Activated CD8-positive, alpha-beta memory T cell treated with anti-CD3 and anti-CD28 coated beads for 24 hours (primary cell): ENCODE measurements around the gene AFG3L2.

Experiments
- DNase-seq: peaks from one replicate; pipeline ENCODE4 v3.0.0-alpha.2; 2020

The AFG3L2 gene

GRCh38 chr18:12299862-12300261 lies 77.2 kb downstream of the AFG3L2 start:
- no peak for DNase-seq

DNA sequence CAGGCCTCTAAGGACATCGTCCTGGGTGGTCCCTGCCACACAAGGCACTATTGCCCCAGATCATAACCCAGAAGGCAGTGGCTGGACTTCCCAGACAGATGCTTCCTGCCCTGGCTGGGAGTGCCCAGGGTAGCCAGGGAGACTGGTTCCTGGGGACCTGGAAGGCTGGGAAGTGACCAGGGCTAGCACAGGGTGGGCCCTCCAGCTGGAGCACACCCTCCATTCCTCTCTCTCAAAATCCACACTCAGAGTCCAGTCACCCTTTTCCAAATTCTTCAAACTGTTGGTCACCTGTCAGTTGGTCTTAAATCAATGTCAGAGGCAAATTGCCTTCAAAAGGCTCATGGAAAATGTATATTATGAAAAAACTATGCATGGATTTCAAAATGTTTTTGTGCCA lies 80.6 kb downstream of the AFG3L2 start:
- DNase-seq, result no peak

- DNase-seq, result no peak
These were observed 81.0 kb downstream of the AFG3L2 start for GRCh38 chr18:12296087-12296403.

GRCh38 chr18:12295389-12296086 lies 81.5 kb downstream of the AFG3L2 start:
- no peak for DNase-seq

DNA sequence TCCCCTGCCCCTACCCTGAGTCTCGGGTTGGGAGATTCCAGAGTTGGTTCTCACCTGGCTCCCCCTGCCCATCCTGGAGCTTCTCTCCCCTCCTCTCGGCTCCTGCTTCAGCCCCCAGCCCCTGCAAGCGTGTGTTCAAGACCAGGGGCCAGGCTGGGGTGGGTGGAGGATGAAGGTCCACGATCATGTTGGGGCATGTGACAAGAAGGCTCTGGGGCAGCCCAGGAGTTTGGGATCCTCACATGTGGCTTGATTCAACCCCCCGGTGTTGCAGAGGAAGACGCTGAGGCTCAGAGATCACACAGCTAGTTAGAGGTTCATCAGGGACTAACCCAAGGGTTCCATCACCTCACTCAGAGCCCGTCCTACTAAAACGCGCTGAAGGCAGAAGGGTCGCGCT lies 83.2 kb downstream of the AFG3L2 start:
- no peak for DNase-seq

- no peak for DNase-seq
These were observed 85.3 kb downstream of the AFG3L2 start for GRCh38 chr18:12291690-12292089.

DNA sequence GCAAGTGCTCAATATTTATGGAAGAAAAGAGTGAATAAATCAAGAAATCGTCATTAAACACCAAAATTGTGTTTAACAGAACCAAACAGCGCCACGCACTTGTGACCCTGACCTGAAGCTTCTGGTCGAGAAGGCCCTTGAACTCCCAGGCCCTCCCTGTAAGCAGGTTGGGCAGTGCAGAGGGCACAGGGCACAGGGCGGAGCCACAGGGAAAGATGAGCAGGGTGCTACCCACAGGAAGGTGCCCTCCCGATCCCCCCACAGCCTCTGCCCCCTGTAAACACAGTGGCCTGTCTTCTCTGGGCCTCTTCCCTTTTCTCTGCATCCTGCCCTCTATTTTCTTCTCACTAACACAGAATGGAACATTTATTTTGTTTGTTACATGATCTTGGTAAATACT lies 85.9 kb downstream of the AFG3L2 start:
- DNase-seq, result no peak

DNA sequence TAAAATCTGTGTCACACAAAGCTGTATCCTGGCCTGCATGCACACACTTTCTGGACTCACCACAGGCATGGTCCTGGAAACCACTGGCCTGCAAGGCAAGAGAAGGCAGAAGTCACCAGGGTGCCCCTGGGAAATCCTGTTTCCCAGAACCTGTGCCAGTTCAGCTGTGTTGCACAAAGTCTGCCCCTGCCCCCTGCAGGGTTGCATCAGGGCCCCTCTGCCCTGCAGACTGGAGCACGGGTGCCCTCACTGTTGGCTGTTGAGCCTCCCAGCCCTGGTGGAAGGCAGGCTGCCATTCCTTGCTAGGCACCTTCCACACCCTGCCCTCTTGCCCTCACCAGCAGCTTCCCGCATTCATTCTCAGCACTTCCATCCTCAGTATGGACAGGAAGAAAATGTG lies 86.9 kb downstream of the AFG3L2 start:
- DNase-seq, result no peak

- DNase-seq, result no peak
These were observed 88.6 kb downstream of the AFG3L2 start for GRCh38 chr18:12288403-12288755.

DNA sequence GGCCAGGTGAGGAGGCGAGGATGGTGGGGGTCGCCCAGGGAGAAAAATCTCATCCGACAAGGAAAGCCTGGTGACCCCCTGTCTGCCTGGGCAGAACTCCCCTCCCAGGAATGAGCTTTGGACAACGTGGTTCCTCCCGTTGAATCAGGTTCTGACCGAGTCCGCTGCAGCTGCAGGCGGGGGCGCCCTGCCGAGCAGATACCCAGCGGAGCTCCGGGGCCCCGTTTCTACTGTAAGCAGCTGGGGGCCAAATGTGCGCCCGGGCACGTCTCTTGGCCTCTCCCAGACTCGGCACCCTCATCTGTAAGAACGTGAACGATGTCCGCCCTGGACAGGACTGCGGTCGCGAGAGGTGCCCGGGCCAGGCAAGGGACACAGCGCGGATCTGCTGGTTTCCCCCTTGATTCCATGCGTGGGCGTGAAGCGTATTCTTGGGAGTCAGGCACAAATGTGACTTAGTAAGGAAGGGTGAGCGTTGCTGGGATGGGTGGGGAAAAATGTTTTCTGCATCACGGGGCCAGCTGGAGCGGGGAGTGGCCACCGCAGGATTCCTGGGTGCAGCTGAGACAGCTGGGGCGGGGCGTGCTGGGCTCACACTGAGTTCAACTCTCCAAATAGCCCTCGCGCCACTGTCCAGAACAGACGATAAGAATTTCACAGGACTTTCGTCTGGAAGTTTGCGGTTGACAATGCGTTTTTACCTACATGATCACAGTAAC lies 89.2 kb downstream of the AFG3L2 start:
- no peak for DNase-seq

DNA sequence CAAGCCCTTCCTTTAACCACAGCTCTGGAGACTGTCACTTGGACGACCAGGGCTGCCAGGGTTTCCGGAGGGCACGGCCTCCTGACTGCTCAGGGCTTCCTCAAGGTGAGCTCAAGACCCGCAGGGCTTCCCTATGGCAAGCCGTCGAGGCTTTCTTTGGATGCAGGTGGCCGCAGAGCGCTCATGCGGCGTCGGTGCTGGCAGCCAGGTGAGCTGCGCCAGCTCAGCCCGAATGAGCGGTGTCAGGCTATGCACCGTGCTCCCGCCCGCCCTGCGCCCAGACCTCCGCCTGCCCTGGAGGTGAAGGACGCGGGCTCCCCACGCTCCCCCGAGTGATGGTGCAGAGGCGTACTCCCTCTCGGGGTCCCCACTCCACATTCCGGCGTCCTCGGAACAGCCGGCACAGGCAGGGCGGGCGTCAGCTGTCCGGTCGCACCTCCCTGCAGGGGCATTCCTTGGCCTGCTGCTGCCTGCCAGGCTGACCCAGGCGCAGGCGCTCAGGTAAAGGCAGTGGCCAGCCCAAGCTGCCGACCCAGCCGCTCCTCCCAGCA lies 89.8 kb downstream of the AFG3L2 start:
- no peak for DNase-seq

DNA sequence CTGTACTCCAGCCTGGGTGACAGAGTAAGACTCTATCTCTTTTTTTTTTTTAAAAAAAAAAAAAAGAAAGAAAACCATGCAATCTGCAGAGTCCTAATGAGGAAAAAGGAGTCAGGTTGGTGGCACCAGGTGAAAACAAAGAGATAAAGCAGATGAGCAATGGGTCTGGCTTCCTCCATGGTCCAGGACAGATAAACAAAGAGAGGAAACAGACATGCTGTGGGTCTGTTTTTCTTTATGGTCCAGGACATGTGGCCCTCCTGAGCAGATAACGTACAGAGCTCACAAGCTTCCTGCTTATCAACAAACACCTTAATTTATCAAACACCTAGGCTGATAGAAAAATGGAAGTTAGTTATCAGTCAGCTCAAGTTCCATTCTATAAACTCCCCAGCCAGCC lies 93.4 kb downstream of the AFG3L2 start:
- no peak for DNase-seq

DNA sequence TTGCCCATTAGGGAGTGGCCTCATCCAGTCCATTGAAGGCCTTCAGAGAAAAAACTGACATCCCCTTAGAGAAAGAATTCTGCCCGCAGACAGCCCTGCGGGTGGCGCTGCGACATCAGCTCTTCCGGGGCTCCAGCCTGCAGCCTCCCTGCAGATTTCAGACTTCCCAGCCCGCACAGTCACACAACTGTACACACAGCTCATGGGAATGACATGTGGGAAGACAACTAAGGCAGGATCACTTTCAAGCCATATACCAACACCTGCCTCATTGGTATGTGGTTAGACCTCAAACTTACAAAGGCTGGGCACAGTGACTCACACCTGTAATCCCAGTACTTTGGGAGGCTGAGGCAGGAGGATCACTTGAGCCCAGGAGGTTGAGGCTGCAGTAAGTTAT lies 93.8 kb downstream of the AFG3L2 start:
- no peak for DNase-seq

GRCh38 chr18:12282442-12283039 lies 94.5 kb downstream of the AFG3L2 start:
- no peak for DNase-seq

DNA sequence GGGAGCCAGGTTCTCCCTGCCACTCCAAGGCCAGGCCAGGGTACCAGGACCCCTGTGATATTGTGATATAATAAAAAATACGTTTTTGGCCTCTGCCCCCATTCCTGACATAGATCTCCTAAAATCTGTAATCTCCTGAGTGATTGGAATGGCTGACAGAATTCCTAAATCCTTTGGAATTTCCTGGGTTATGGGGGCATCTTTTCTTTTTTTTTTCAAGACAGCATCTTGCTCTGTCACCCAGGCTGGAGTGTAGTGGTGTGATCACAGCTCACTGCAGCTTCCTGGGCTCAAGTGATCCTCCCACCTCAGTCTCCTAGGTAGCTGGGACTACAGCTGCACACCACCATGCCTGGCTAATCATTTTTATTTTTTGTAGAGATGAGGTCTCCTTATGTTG lies 95.2 kb downstream of the AFG3L2 start:
- DNase-seq, result no peak

- DNase-seq, result no peak
These were observed 97.1 kb downstream of the AFG3L2 start for GRCh38 chr18:12279781-12280531.
